NCI-H146 (cell line): ENCODE measurements around the gene CCDC110.
"Not testable (repeated sequence)": the region's sequence is repeated elsewhere in the genome, so short reads cannot be mapped to it uniquely, and the experiment has no call there.

ENCODE experiments used
- DNase-seq: peaks from one replicate; lab custom pipeline; 2025; lab: John Stamatoyannopoulos, UW

CCDC110 gene

GRCh38 chr4:185471235-185472102 is at the start of gene CCDC110:
Gene CCDC110 (minus strand): TSS chr4:185471733. CDS start chr4:185471683, 50 bp downstream.
- DNase-seq, result peak; percentile 81

DNA sequence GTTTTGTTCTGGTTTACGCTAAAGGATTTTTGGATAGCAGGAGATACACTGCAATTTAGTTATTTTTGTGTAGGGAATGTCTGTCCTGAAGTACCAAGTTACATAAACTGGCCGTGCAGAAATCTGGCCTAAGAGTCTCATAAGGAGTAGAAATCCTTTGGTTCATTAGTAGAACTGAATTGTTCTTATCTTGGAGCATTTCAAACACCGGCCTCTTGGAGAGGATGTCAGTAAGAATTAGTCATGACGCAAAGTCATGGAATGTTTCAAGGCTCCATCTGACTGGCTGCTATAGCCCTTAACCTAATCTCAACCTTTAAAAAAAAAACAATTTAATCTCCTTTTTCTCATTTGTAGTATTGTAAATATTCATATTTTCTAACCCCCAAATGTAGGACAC is 48.6 kb upstream of the CCDC110 start:
- no peak for DNase-seq

DNA sequence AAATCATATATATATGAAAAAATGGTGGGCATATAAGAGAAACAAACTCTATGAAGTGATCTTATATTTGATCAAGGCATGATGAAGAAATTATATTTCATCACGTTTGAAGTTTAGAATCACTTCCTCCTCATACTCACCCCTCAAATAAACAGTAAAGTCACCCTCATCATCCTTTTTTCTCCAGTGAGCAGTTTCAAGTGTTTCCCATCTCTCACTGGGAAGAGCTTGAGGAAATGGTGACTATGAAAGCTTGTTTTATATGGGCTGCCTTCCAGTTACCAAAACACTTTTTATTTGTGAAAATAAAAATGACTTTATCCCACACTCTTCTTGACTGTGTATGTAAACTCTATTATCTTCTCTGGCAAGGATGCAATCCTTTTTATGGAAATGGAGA is 47.0 kb upstream of the CCDC110 start:
- DNase-seq, result no peak

- DNase-seq, result no peak
Measured at GRCh38 chr4:185518069-185518468, 46.5 kb upstream of the CCDC110 start.

DNA sequence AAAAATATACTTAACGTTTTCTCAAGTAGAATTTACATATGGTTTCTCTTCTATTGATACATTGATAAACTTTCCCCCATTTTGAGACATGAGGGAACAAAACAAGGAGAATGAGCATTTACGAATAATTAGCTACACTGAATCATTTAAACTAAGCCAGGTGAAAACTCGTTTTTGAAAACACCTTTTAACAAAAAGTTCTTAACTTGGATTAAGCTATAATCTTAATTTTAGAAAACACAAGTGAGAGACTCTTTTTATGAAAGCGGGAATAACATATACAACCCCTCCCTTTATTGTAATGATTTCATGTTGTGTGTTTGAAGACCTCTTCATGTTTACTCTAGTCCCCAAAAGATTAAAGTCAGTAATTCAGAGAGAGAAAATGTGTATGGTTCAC is 43.7 kb upstream of the CCDC110 start:
- DNase-seq, result no peak

DNA sequence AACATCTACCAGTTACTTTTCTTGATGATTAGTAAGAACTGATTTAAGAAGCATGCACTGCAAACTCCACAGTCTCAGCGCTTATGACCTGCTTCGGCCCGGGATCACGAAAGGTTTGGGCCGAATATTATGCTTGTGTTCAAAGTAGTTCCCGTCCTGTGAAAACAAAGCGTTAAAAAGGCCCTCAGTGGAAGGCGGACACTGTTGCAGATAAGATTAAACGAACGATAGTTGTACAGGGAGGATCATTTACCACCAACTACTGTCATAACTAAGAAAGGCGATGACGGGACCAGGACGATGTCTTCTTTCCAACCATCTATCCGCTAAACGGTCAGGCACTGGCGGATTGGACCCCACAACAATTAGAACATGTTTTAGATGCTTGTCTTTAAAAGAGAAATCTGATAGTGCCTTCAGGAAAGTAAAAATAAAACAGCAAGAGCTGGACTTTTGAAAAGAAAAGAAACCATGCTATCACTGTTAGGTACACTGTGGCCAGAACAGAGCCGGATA is 42.7 kb upstream of the CCDC110 start:
- DNase-seq, result no peak

DNA sequence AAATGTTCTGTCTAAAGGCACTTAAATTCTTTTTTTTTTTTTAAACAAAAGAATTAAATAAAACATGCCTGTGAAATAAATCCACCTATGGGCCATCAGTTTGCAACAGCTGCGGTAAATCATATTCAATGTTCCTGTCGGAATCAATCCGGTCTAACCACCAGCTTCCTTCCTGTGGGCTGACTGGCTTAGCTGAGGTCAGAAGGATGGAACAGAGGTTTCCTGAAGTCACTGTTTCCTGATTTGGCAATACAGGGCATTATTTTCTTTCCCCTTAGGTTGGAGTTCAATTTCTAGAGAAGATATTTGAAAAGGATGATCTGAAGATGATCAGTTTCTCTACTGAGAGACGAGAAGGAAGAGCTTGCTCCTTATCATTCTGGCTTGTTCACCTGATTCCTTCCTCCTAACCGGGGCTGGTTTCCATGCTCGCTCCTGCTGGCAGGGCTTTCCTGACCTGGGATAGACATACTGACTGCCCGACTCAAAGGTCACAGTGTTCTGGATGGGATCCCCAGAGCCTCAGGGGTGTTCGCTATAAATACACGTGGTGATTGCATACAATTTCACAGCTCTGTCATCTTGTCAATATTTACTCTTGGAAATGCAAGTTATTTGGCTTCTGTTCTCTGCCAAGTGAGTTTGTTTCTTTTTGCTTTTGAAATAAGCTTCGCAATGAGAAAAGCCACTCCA is 42.1 kb upstream of the CCDC110 start:
- DNase-seq, result no peak

- DNase-seq, result no peak
Measured at GRCh38 chr4:185512516-185512915, 41.0 kb upstream of the CCDC110 start.

DNA sequence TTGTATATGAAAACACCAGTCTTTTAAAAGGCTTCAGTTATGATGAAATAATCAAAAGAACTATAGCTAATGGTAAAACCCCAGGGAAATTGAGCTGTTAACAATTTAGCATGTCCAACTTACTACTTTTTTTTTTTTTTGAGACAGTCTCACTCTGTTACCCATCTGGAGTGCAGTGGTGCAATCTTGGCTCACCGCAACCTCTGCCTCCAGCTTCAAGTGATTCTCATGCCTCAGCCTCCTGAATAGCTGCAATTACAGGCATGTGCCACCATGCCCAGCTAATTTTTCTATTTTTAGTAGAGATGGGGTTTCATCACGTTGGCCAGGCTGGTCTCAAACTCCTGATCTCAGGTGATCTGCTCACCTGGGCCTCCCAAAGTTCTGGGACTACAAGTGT is 39.7 kb upstream of the CCDC110 start:
- not testable (repeated sequence) for DNase-seq

GRCh38 chr4:185510806-185511205 is 39.3 kb upstream of the CCDC110 start:
- DNase-seq, result no peak

DNA sequence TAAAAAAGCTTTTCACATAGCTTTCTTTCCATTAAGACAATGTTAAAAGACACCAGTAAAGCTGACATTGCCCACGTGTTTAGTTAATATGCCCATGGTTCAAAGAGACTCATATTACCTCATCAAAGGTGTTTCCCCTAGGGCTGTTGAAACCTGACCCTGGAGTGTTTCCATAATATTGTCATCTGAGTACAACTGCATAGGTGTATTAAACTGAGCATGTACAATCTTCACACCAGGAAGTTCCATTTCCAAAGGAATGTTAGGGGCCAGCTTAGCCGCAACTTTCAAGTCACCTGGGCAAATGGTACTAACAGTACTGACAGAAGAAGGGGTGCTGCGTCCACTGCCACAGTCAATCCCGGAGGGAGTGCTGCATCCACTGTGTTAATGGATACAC is 36.6 kb upstream of the CCDC110 start:
- peak; percentile 5 for DNase-seq

GRCh38 chr4:185506422-185506821 is 34.9 kb upstream of the CCDC110 start:
- no peak for DNase-seq

DNA sequence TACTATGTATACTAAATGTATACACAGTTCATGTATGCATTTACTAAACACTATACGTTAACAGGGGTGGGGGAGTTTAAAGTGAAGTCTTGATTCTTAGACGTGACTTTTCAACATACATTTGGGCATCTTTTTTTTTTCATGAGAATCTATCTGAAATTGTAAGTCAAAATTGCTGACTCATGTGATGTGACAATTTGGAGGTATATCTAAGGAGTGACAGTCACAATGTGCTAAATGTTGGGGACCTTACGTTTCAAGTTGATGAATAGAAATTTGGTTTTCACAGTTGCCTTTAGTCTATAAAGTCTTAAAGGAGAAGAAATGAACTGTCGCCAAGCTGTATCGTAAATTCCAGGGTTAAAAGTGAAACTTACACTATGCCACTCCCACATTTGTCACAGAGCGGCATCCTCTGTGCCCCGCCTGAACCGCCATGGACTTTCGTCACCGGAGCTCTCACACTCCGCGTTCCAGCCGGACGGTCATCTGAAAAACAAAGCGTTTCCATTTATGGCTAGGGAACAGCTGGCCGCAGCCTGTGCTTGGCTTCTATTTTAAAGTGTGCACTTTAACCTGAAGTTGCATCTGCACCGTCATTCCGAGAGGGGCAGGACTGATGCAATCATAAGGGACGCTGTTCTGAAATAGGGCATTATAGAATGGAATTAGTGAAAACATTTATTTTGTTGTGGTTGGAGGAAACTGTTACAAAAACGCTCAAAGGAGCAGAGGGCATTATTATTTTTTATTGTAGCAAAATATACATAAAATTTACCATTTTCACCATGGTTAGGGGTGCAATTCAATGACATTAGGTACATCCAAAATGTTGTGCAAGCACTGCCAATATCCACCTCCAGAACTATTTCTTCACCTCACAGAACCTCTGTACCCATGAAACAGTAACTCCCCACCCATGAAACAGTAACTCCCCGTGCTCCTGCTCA is 32.8 kb upstream of the CCDC110 start:
- no peak for DNase-seq

GRCh38 chr4:185502386-185502785 is 30.9 kb upstream of the CCDC110 start:
- peak; percentile 20 for DNase-seq

- no peak for DNase-seq
Measured at GRCh38 chr4:185500576-185500975, 29.0 kb upstream of the CCDC110 start.

GRCh38 chr4:185500035-185500434 is 28.5 kb upstream of the CCDC110 start:
- DNase-seq, result no peak

GRCh38 chr4:185488650-185489049 is 17.1 kb upstream of the CCDC110 start:
- DNase-seq, result no peak

GRCh38 chr4:185481401-185481800 is 9.9 kb upstream of the CCDC110 start:
- DNase-seq, result no peak

DNA sequence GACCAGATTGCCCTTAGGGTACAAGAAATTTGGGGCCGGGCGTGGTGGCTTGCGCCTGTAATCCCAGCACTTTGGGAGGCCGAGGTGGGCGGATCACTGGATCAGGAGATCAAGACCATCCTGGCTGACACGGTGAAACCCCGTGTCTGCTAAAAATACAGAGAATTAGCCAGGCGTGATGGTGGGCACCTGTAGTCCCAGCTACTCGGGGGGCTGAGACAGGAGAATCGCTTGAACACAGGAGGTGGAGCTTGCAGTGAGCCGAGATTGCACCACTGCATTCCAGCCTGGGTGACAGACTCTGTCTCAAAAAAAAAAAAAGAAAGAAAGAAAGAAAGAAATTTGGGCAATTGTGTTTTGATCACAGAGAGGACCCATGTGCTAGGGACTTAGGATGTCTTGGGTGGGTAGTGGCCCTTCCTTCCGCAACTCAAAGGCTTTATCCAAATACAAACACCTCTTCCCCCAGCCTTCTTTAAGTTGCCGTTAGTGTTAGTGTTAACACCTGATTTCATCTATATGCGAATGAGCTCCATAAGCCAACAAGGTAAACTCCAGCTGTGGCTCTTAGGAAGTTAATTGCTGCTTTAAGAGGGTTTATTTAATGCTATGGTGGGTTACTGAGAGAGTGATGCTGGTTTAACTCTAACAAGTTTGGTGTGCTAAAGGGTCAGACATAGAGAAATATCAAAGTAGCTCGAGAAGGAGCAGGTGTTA is 8.6 kb upstream of the CCDC110 start:
- DNase-seq, result no peak

- DNase-seq, result no peak
Measured at GRCh38 chr4:185479507-185479971, 8.0 kb upstream of the CCDC110 start.

DNA sequence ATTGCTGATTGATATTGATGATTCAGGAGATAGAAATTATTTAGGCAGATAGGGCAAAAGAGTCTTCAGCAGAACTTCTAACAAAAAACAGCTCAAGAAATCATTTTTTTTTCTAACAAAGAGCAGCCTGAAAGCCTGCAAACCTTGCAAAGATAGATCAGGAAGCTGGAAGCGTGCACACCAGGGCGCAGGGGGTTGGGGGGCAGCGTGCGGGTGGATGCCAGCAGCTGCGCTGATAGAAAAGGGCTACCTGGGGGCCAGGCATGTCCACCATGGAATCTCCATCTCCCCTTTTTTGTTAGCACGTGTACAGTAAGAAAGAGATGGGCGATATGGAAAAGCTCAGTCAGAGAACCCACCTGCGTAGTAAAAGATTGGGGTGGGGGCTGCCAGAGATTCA is 1.7 kb upstream of the CCDC110 start:
- no peak for DNase-seq
